HEK293 (cell line): ENCODE results near the gene LPAR6.
"Not testable (repeated sequence)": the region's sequence is repeated elsewhere in the genome, so short reads cannot be mapped to it uniquely, and the experiment has no call there.

Source experiments
- CTCF ChIA-PET: fragments of 350-600 bp; formaldehyde crosslinking; extraction: SDS; loops from one replicate; lab custom pipeline; 2021; ENCODE audit warnings: antibody characterized with exemption; lab: Yijun Ruan, JAX
- POLR2A ChIA-PET: fragments of 300-600 bp; formaldehyde crosslinking; extraction: SDS; loops from one replicate; lab custom pipeline; 2020; ENCODE audit warnings: antibody characterized with exemption, inconsistent platforms; lab: Yijun Ruan, JAX
- H3K27ac ChIP-seq: fragments of 200-500 bp; sonication (Bioruptor generic); 2 replicates; pipeline ENCODE4 v1.5.1; 2014; ENCODE audit warnings: low read depth, low read length, control low read depth, inconsistent platforms; ENCODE audit errors: extremely low read depth
- H3K36me3 ChIP-seq, 2 experiments: fragments of 200-500 bp in 1 of 2; sonication (Bioruptor generic) in 1 of 2; 1 replicate in 1 of 2; 2 replicates in 1 of 2; pipeline ENCODE4 v1.5.1; 2014 to 2017; ENCODE audit warnings: inconsistent platforms in 2 of 2, low read length in 2 of 2; ENCODE audit not compliant: control insufficient read depth in 2 of 2, insufficient read depth in 1 of 2
- H3K4me1 ChIP-seq: fragments of 200-500 bp; sonication (Bioruptor generic); 2 replicates; pipeline ENCODE4 v1.5.1; 2014; ENCODE audit warnings: mild to moderate bottlenecking, low read length, inconsistent platforms; ENCODE audit not compliant: control insufficient read depth, insufficient read depth
- H3K4me3 ChIP-seq: 2 replicates; pipeline ENCODE4 v1.5.1; 2011; ENCODE audit warnings: low read depth, mild to moderate bottlenecking, control low read depth, low read length, moderate library complexity
- H3K9me3 ChIP-seq: fragments of 200-500 bp; sonication (Bioruptor generic); 2 replicates; pipeline ENCODE4 v1.5.1; 2014; ENCODE audit warnings: low read depth, low read length, inconsistent platforms; ENCODE audit not compliant: control insufficient read depth, insufficient read depth
- ZBTB44 ChIP-seq: fragments of 450-650 bp; IDR thresholded peaks from 2 replicates; pipeline ENCODE4 v1.5.1; 2018; ENCODE audit warnings: missing biosample characterization, mild to moderate bottlenecking, missing genetic modification characterization
- ZBTB7A ChIP-seq: fragments of 450-650 bp; formaldehyde crosslinking; IDR thresholded peaks from 2 replicates; pipeline ENCODE4 v1.5.1; 2016; ENCODE audit warnings: low read depth, missing biosample characterization, missing genetic modification characterization
- ZIC2 ChIP-seq: fragments of 450-650 bp; formaldehyde crosslinking; IDR thresholded peaks from 2 replicates; pipeline ENCODE4 v1.5.1; 2016; ENCODE audit warnings: missing biosample characterization, missing genetic modification characterization
- ZNF132 ChIP-seq: fragments of 450-650 bp; formaldehyde crosslinking; IDR thresholded peaks from 2 replicates; pipeline ENCODE4 v1.5.1; 2017; ENCODE audit warnings: missing biosample characterization, missing genetic modification characterization, borderline replicate concordance
- ZNF169 ChIP-seq: fragments of 450-650 bp; formaldehyde crosslinking; IDR thresholded peaks from 2 replicates; pipeline ENCODE4 v1.5.1; 2016; ENCODE audit warnings: missing biosample characterization, missing genetic modification characterization
- ZNF311 ChIP-seq: fragments of 450-650 bp; formaldehyde crosslinking; IDR thresholded peaks from 2 replicates; pipeline ENCODE4 v1.5.1; 2017; ENCODE audit warnings: missing biosample characterization, missing genetic modification characterization, borderline replicate concordance
- ZNF362 ChIP-seq: fragments of 450-650 bp; formaldehyde crosslinking; IDR thresholded peaks from 2 replicates; pipeline ENCODE4 v1.5.1; 2016; ENCODE audit warnings: missing biosample characterization, missing genetic modification characterization
- ZNF398 ChIP-seq: fragments of 450-650 bp; formaldehyde crosslinking; IDR thresholded peaks from 2 replicates; pipeline ENCODE4 v1.5.1; 2017; ENCODE audit warnings: missing biosample characterization, missing genetic modification characterization
- ZNF529 ChIP-seq: fragments of 450-650 bp; formaldehyde crosslinking; IDR thresholded peaks from 2 replicates; pipeline ENCODE4 v1.5.1; 2017; ENCODE audit warnings: missing genetic modification characterization, missing biosample characterization; ENCODE audit not compliant: insufficient replicate concordance
- ZNF544 ChIP-seq: fragments of 450-650 bp; formaldehyde crosslinking; IDR thresholded peaks from 2 replicates; pipeline ENCODE4 v1.5.0; 2017; ENCODE audit warnings: missing biosample characterization, missing genetic modification characterization
- ZNF555 ChIP-seq: fragments of 450-650 bp; formaldehyde crosslinking; conservative IDR thresholded peaks from 2 replicates; pipeline ENCODE4 v1.5.1; 2017; ENCODE audit warnings: missing biosample characterization, mild to moderate bottlenecking, missing genetic modification characterization, inconsistent platforms
- ZNF629 ChIP-seq: fragments of 450-650 bp; formaldehyde crosslinking; IDR thresholded peaks from 2 replicates; pipeline ENCODE4 v1.5.1; 2017; ENCODE audit warnings: missing biosample characterization, missing genetic modification characterization
- ZNF658 ChIP-seq: fragments of 450-650 bp; formaldehyde crosslinking; IDR thresholded peaks from 2 replicates; pipeline ENCODE4; 2016; ENCODE audit warnings: missing biosample characterization, missing genetic modification characterization
- ZNF707 ChIP-seq: fragments of 450-650 bp; formaldehyde crosslinking; IDR thresholded peaks from 2 replicates; pipeline ENCODE4 v1.5.1; 2016; ENCODE audit warnings: missing biosample characterization, missing genetic modification characterization
- ZNF747 ChIP-seq: fragments of 450-650 bp; formaldehyde crosslinking; IDR thresholded peaks from 2 replicates; pipeline ENCODE4 v1.5.1; 2016; ENCODE audit warnings: missing biosample characterization, missing genetic modification characterization
- ZNF776 ChIP-seq: fragments of 450-650 bp; formaldehyde crosslinking; IDR thresholded peaks from 2 replicates; pipeline ENCODE4 v1.5.0; 2017; ENCODE audit warnings: missing biosample characterization, missing genetic modification characterization, borderline replicate concordance
- ZXDB ChIP-seq: fragments of 450-650 bp; formaldehyde crosslinking; IDR thresholded peaks from 2 replicates; pipeline ENCODE4 v1.5.1; 2016; ENCODE audit warnings: missing biosample characterization, missing genetic modification characterization
- TF ChIP-seq, protein P1 (sequence below): sonication (generic); formaldehyde crosslinking; IDR thresholded peaks from 2 replicates; pipeline ENCODE4 v1.8.1; 2022; ENCODE audit warnings: mild to moderate bottlenecking, moderate library complexity, missing genetic modification reagents
- TF ChIP-seq, protein P2 (sequence below): fragments of 450-650 bp; formaldehyde crosslinking; conservative IDR thresholded peaks from 2 replicates; pipeline ENCODE4 v1.5.1; 2016; ENCODE audit warnings: low read depth, missing biosample characterization, missing genetic modification characterization

Gene LPAR6

GRCh38 chr13:48456546-48456945 is 43.6 kb upstream of the LPAR6 start:
- H3K27ac ChIP-seq, result no peak overlapping the region
- H3K36me3 ChIP-seq, result peaks cover 8 to 14% of the 10 kb centered on the region in 2 experiments
- no peak overlapping the region for H3K4me3 ChIP-seq
- ChIA-PET CTCF (no interaction called here), POLR2A (no interaction called here)
- H3K9me3 ChIP-seq, result no peaks in the 10 kb centered on the region
- TF ChIP-seq, protein P1, sequence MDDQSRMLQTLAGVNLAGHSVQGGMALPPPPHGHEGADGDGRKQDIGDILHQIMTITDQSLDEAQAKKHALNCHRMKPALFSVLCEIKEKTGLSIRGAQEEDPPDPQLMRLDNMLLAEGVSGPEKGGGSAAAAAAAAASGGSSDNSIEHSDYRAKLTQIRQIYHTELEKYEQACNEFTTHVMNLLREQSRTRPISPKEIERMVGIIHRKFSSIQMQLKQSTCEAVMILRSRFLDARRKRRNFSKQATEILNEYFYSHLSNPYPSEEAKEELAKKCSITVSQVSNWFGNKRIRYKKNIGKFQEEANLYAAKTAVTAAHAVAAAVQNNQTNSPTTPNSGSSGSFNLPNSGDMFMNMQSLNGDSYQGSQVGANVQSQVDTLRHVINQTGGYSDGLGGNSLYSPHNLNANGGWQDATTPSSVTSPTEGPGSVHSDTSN, result no peak
- TF ChIP-seq ZBTB7A (tag by site-specific recombination) (no peak), ZNF362 (no peak), ZXDB (no peak), ZNF629 (tag by site-specific recombination) (no peak), ZBTB44 (tag by site-specific recombination) (no peak), ZNF658 (tag by site-specific recombination) (no peak), ZNF707 (tag by site-specific recombination) (no peak)
- H3K4me1 ChIP-seq, result peaks cover 2% of the 10 kb centered on the region; the same call in 1 of the 2 replicates

GRCh38 chr13:48451196-48451595 is 38.3 kb upstream of the LPAR6 start:
- H3K36me3 ChIP-seq, H3K27ac ChIP-seq, H3K4me1 ChIP-seq, H3K4me3 ChIP-seq, POLR2A ChIA-PET, H3K9me3 ChIP-seq: not testable (repeated sequence)
- CTCF ChIA-PET, result interaction anchor here (0.7 kb wide), 1 partner anchor 28 kb away, joined by 3 read pairs; no protein-coding TSS in a partner anchor

DNA sequence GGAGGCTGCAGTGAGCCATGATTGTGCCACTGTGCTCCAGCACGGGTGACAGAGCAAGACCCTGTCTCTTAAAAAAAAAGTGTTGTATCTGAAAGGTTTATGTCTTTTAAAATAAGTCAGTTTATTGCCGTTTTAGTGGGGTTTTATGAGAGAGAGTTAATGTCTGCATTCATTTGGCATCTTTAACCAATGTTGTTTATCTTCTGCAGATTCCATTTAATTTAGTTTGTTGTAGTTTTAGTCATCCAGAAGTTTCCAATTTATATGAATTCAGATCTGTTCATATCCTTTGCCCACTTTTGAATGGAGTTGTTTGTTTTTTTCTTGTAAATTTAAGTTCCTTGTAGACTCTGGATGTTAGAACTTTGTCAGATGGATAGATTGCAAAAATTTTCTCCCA is 36.7 kb upstream of the LPAR6 start:
- CTCF ChIA-PET, result no interaction called here
- no peaks in the 10 kb centered on the region for H3K9me3 ChIP-seq

More for the DNA sequence above, 36.7 kb upstream of the LPAR6 start:
- Histone ChIP-seq H3K27ac (no peak overlapping the region), H3K4me1 (peaks cover 2% of the 10 kb centered on the region; the same call in 1 of the 2 replicates), H3K36me3 (no peaks in the 10 kb centered on the region), H3K4me3 (no peak overlapping the region)
- TF ChIP-seq ZNF398 (tag by site-specific recombination) (no peak), ZNF544 (tag by site-specific recombination) (no peak), ZNF776 (tag by site-specific recombination) (no peak), ZNF132 (tag by site-specific recombination) (no peak), ZIC2 (tag by site-specific recombination) (no peak), ZNF529 (tag by site-specific recombination) (no peak), ZNF555 (no peak), ZNF169 (tag by site-specific recombination) (no peak), ZNF311 (tag by site-specific recombination) (no peak), ZNF747 (tag by site-specific recombination) (no peak)
- TF ChIP-seq, protein P2, sequence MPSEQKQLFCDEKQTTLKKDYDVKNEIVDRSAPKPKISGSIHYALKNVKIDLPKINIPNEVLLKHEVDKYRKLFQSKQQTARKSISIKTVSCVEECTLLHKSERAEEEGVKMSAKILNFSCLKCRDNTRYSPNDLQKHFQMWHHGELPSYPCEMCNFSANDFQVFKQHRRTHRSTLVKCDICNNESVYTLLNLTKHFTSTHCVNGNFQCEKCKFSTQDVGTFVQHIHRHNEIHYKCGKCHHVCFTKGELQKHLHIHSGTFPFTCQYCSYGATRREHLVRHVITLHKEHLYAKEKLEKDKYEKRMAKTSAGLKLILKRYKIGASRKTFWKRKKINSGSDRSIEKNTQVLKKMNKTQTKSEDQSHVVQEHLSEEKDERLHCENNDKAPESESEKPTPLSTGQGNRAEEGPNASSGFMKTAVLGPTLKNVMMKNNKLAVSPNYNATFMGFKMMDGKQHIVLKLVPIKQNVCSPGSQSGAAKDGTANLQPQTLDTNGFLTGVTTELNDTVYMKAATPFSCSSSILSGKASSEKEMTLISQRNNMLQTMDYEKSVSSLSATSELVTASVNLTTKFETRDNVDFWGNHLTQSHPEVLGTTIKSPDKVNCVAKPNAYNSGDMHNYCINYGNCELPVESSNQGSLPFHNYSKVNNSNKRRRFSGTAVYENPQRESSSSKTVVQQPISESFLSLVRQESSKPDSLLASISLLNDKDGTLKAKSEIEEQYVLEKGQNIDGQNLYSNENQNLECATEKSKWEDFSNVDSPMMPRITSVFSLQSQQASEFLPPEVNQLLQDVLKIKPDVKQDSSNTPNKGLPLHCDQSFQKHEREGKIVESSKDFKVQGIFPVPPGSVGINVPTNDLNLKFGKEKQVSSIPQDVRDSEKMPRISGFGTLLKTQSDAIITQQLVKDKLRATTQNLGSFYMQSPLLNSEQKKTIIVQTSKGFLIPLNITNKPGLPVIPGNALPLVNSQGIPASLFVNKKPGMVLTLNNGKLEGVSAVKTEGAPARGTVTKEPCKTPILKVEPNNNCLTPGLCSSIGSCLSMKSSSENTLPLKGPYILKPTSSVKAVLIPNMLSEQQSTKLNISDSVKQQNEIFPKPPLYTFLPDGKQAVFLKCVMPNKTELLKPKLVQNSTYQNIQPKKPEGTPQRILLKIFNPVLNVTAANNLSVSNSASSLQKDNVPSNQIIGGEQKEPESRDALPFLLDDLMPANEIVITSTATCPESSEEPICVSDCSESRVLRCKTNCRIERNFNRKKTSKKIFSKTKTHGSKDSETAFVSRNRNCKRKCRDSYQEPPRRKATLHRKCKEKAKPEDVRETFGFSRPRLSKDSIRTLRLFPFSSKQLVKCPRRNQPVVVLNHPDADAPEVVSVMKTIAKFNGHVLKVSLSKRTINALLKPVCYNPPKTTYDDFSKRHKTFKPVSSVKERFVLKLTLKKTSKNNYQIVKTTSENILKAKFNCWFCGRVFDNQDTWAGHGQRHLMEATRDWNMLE (tag by site-specific recombination), result no peak
- POLR2A ChIA-PET, result no interaction called here
